Activated CD8-positive, alpha-beta T cell treated with anti-CD3 and anti-CD28 coated beads, Interleukin-2, amount 10 ng/mL, durations not matched to agents 7 days and 5 days (primary cell): ENCODE data around the gene ABCB11. TPM values are rescaled to one million over a fixed set of nuclear protein-coding genes. Genes with fewer than 3 reads are reported as not detected.

Experiments used
- ATAC-seq: fragments of 150-1000 bp; cut with Tn5 transposase; one replicate; pipeline ENCODE4 v1.10.0; 2021; ENCODE audit warnings: moderate library complexity
- CTCF ChIA-PET: fragments of 350-600 bp; sonication (Branson Sonifier 250); formaldehyde crosslinking; loops from one replicate; lab custom pipeline; 2021; ENCODE audit warnings: antibody characterized with exemption; lab: Charles Lee
- POLR2A ChIA-PET: fragments of 350-600 bp; sonication (Branson Sonifier 250); formaldehyde crosslinking; loops from one replicate; lab custom pipeline; 2021; ENCODE audit warnings: antibody characterized with exemption; lab: Charles Lee
- DNase-seq: peaks from one replicate; pipeline ENCODE4 v3.0.0-alpha.2; 2020
- H3K27ac Mint-ChIP-seq: one replicate; pipeline ENCODE4 v1.8.0; 2021; ENCODE audit warnings: mild to moderate bottlenecking, mixed read lengths
- H3K27me3 Mint-ChIP-seq: one replicate; pipeline ENCODE4 v1.8.0; 2021; ENCODE audit warnings: low read depth, mixed read lengths
- H3K36me3 Mint-ChIP-seq: one replicate; pipeline ENCODE4 v1.8.0; 2021; ENCODE audit warnings: low read depth, mixed read lengths
- H3K4me1 Mint-ChIP-seq: one replicate; pipeline ENCODE4 v1.8.0; 2021; ENCODE audit warnings: low read depth, mixed read lengths
- H3K4me3 Mint-ChIP-seq: one replicate; pipeline ENCODE4 v1.8.0; 2021; ENCODE audit warnings: mild to moderate bottlenecking, mixed read lengths
- H3K9me3 Mint-ChIP-seq: one replicate; pipeline ENCODE4 v1.8.0; 2022; ENCODE audit warnings: mixed read lengths; ENCODE audit not compliant: insufficient read depth
- total RNA-seq, 2 experiments: library from RNA; stranded (reverse); gene quantifications; one replicate each; pipeline ENCODE4 v1.2.3, GENCODE V29; 2021

ABCB11 gene
- total RNA-seq, 2 experiments from 2014 or later = 0.03 TPM; not detected in 1

GRCh38 chr2:168962636-168963035 is 68.5 kb downstream of the ABCB11 start:
- Mint-ChIP-seq H3K9me3 (no peaks in the 10 kb centered on the region), H3K27me3 (no peaks in the 10 kb centered on the region), H3K4me3 (no peak overlapping the region), H3K27ac (no peak overlapping the region), H3K4me1 (peaks cover 38% of the 10 kb centered on the region), H3K36me3 (no peaks in the 10 kb centered on the region)
- CTCF ChIA-PET = interaction anchor here (1.1 to 10.6 kb wide), 9 partner anchors 8 to 180 kb away, joined by 3 to 101 read pairs (median 7); no protein-coding TSS in a partner anchor
- ATAC-seq (no peak), DNase-seq (no peak)
- POLR2A ChIA-PET = no interaction called here

- Mint-ChIP-seq H3K4me1 (peaks cover 38% of the 10 kb centered on the region), H3K4me3 (no peak overlapping the region), H3K36me3 (no peaks in the 10 kb centered on the region), H3K27me3 (no peaks in the 10 kb centered on the region), H3K9me3 (no peaks in the 10 kb centered on the region), H3K27ac (no peak overlapping the region)
- DNase-seq (peak; percentile 69), ATAC-seq (peak; percentile 73)
- ChIA-PET POLR2A (no interaction called here), CTCF (interaction anchor here (0.6 to 10.6 kb wide), 18 partner anchors 9 to 435 kb away, joined by 3 to 101 read pairs (median 5); no protein-coding TSS in a partner anchor)
Measured at GRCh38 chr2:168961450-168962229, 69.5 kb downstream of the ABCB11 start.

- no peak for ATAC-seq
- ChIA-PET CTCF (interaction anchor here (1.3 kb wide), 1 partner anchor 9 kb away, joined by 3 read pairs; no protein-coding TSS in a partner anchor), POLR2A (no interaction called here)
- Mint-ChIP-seq H3K4me3 (no peak overlapping the region), H3K27ac (no peak overlapping the region), H3K4me1 (peaks cover 4% of the 10 kb centered on the region), H3K27me3 (peaks cover 26% of the 10 kb centered on the region), H3K9me3 (peaks cover 16% of the 10 kb centered on the region), H3K36me3 (no peaks in the 10 kb centered on the region)
- DNase-seq = no peak
Measured at GRCh38 chr2:168956392-168956791, 74.7 kb downstream of the ABCB11 start.

GRCh38 chr2:168955321-168955720 is 75.8 kb downstream of the ABCB11 start:
- CTCF ChIA-PET = no interaction called here
- Mint-ChIP-seq H3K4me1 (no peaks in the 10 kb centered on the region), H3K36me3 (no peaks in the 10 kb centered on the region)

GRCh38 chr2:168954256-168954655 is 76.9 kb downstream of the ABCB11 start:
- H3K4me1 Mint-ChIP-seq = no peaks in the 10 kb centered on the region
- POLR2A ChIA-PET = no interaction called here
- H3K4me3 Mint-ChIP-seq = no peak overlapping the region
- no peaks in the 10 kb centered on the region for H3K36me3 Mint-ChIP-seq
- peaks cover 34% of the 10 kb centered on the region for H3K27me3 Mint-ChIP-seq
- peaks cover 16% of the 10 kb centered on the region for H3K9me3 Mint-ChIP-seq
- H3K27ac Mint-ChIP-seq = no peak overlapping the region
- DNase-seq (no peak), ATAC-seq (no peak)
- CTCF ChIA-PET = no interaction called here

More at GRCh38 chr2:168955321-168955720, 75.8 kb downstream of the ABCB11 start:
- Mint-ChIP-seq H3K9me3 (peaks cover 16% of the 10 kb centered on the region), H3K27ac (no peak overlapping the region), H3K27me3 (peaks cover 32% of the 10 kb centered on the region), H3K4me3 (no peak overlapping the region)
- DNase-seq (no peak), ATAC-seq (no peak)
- POLR2A ChIA-PET = no interaction called here

GRCh38 chr2:168952424-168952823 is 78.7 kb downstream of the ABCB11 start:
- Mint-ChIP-seq H3K9me3 (peaks cover 16% of the 10 kb centered on the region), H3K4me1 (peaks cover 6% of the 10 kb centered on the region), H3K27ac (no peak overlapping the region), H3K4me3 (no peak overlapping the region), H3K27me3 (peaks cover 34% of the 10 kb centered on the region), H3K36me3 (no peaks in the 10 kb centered on the region)
- ChIA-PET POLR2A (no interaction called here), CTCF (interaction anchor here (0.9 to 1.2 kb wide), 2 partner anchors 9 to 157 kb away, joined by 3 to 4 read pairs; no protein-coding TSS in a partner anchor)
- no peak for ATAC-seq
- no peak for DNase-seq

GRCh38 chr2:168951871-168952270 is 79.3 kb downstream of the ABCB11 start:
- H3K36me3 Mint-ChIP-seq = no peaks in the 10 kb centered on the region
- no peak overlapping the region for H3K27ac Mint-ChIP-seq
- H3K4me3 Mint-ChIP-seq = no peak overlapping the region
- POLR2A ChIA-PET = no interaction called here
- H3K4me1 Mint-ChIP-seq = peaks cover 6% of the 10 kb centered on the region
- H3K9me3 Mint-ChIP-seq = peaks cover 16% of the 10 kb centered on the region
- DNase-seq = no peak
- no peak for ATAC-seq
- CTCF ChIA-PET = interaction anchor here (0.9 to 1.2 kb wide), 2 partner anchors 10 to 157 kb away, joined by 3 to 4 read pairs; no protein-coding TSS in a partner anchor
- H3K27me3 Mint-ChIP-seq = peaks cover 38% of the 10 kb centered on the region

GRCh38 chr2:168949324-168949723 is 81.8 kb downstream of the ABCB11 start:
- POLR2A ChIA-PET = no interaction called here
- H3K4me1 Mint-ChIP-seq = peaks cover 6% of the 10 kb centered on the region
- CTCF ChIA-PET = interaction anchor here (0.7 to 2.3 kb wide), 12 partner anchors 9 to 205 kb away, joined by 3 to 6 read pairs (median 4); no protein-coding TSS in a partner anchor
- H3K36me3 Mint-ChIP-seq = no peaks in the 10 kb centered on the region
- H3K27ac Mint-ChIP-seq = no peak overlapping the region
- H3K4me3 Mint-ChIP-seq = no peak overlapping the region
- peaks cover 36% of the 10 kb centered on the region for H3K27me3 Mint-ChIP-seq
- peaks cover 12% of the 10 kb centered on the region for H3K9me3 Mint-ChIP-seq
- ATAC-seq (no peak), DNase-seq (no peak)

GRCh38 chr2:168948621-168949212 is 82.4 kb downstream of the ABCB11 start:
- Mint-ChIP-seq H3K4me1 (peaks cover 6% of the 10 kb centered on the region), H3K27ac (no peak overlapping the region), H3K36me3 (no peaks in the 10 kb centered on the region), H3K27me3 (peaks cover 35% of the 10 kb centered on the region), H3K4me3 (no peak overlapping the region), H3K9me3 (peaks cover 8% of the 10 kb centered on the region)
- ChIA-PET POLR2A (no interaction called here), CTCF (interaction anchor here (0.7 to 2.3 kb wide), 14 partner anchors 9 to 206 kb away, joined by 3 to 6 read pairs (median 3); no protein-coding TSS in a partner anchor)
- ATAC-seq = peak; percentile 39
- DNase-seq = no peak

- Mint-ChIP-seq H3K36me3 (no peaks in the 10 kb centered on the region), H3K9me3 (no peaks in the 10 kb centered on the region), H3K27me3 (peaks cover 22% of the 10 kb centered on the region), H3K4me1 (peaks cover 6% of the 10 kb centered on the region), H3K27ac (no peak overlapping the region), H3K4me3 (no peak overlapping the region)
- ATAC-seq (no peak), DNase-seq (no peak)
- POLR2A ChIA-PET = no interaction called here
- CTCF ChIA-PET = no interaction called here
Measured at GRCh38 chr2:168945508-168945907, 85.6 kb downstream of the ABCB11 start.

- no peaks in the 10 kb centered on the region for H3K9me3 Mint-ChIP-seq
- H3K27ac Mint-ChIP-seq = no peak overlapping the region
- H3K4me3 Mint-ChIP-seq = no peak overlapping the region
- POLR2A ChIA-PET = no interaction called here
- H3K27me3 Mint-ChIP-seq = peaks cover 18% of the 10 kb centered on the region
- H3K4me1 Mint-ChIP-seq = peaks cover 6% of the 10 kb centered on the region
- no peaks in the 10 kb centered on the region for H3K36me3 Mint-ChIP-seq
- no peak for ATAC-seq
- CTCF ChIA-PET = interaction anchor here (0.7 to 1.4 kb wide), 2 partner anchors 13 to 808 kb away, joined by 3 read pairs; no protein-coding TSS in a partner anchor
- no peak for DNase-seq
Measured at GRCh38 chr2:168944065-168944464, 87.1 kb downstream of the ABCB11 start.

GRCh38 chr2:168941297-168941696 is 89.8 kb downstream of the ABCB11 start:
- no peaks in the 10 kb centered on the region for H3K9me3 Mint-ChIP-seq
- POLR2A ChIA-PET = no interaction called here
- DNase-seq (no peak), ATAC-seq (no peak)
- H3K27ac Mint-ChIP-seq = no peak overlapping the region
- H3K4me3 Mint-ChIP-seq = no peak overlapping the region
- H3K4me1 Mint-ChIP-seq = no peaks in the 10 kb centered on the region
- H3K27me3 Mint-ChIP-seq = peaks cover 16% of the 10 kb centered on the region
- CTCF ChIA-PET = no interaction called here
- H3K36me3 Mint-ChIP-seq = no peaks in the 10 kb centered on the region
